Suprapubic skin (tissue), 4 donors: ENCODE results near the gene TNFAIP8L3. TPM values are rescaled to one million over a fixed set of nuclear protein-coding genes. Genes with fewer than 3 reads are reported as not detected.

Experiments
- DNase-seq, 2 donors: peaks; one replicate each; pipeline ENCODE4 v3.0.0-alpha.2; 2019; ENCODE audit warnings: low spot score in 2 of 2
- H3K27ac ChIP-seq: fragments of 200-600 bp; sonication (generic); one replicate; pipeline ENCODE4 v1.5.1; 2019
- H3K27me3 ChIP-seq: fragments of 200-600 bp; sonication (generic); one replicate; pipeline ENCODE4 v1.5.1; 2019
- H3K36me3 ChIP-seq: fragments of 200-600 bp; sonication (generic); one replicate; pipeline ENCODE4 v1.5.1; 2019
- H3K4me1 ChIP-seq: fragments of 200-600 bp; sonication (generic); one replicate; pipeline ENCODE4 v1.5.1; 2019
- H3K4me3 ChIP-seq: fragments of 200-600 bp; sonication (generic); one replicate; pipeline ENCODE4 v1.5.1; 2019; ENCODE audit warnings: mild to moderate bottlenecking
- H3K9me3 ChIP-seq: fragments of 200-600 bp; sonication (generic); one replicate; pipeline ENCODE4 v1.5.1; 2019
- EP300 ChIP-seq: sonication (generic); formaldehyde crosslinking; IDR thresholded peaks from one replicate; pipeline ENCODE4 v1.6.1; 2017; ENCODE audit warnings: antibody characterized with exemption
- POLR2A ChIP-seq, 2 donors: fragments of 450-650 bp; IDR thresholded peaks; one replicate each; pipeline ENCODE4 v1.6.1; 2017; ENCODE audit warnings: antibody characterized with exemption in 2 of 2, mild to moderate bottlenecking in 2 of 2, moderate library complexity in 2 of 2
- POLR2AphosphoS5 ChIP-seq, 3 donors: sonication (generic); formaldehyde crosslinking; IDR thresholded peaks; one replicate each; pipeline ENCODE4 v1.6.1; 2017; ENCODE audit warnings: antibody characterized with exemption in 3 of 3
- WGBS: methylation state at CpG from one replicate; pipeline ENCODE4 v1.1.5; 2018; 5-methylcytosine and 5-hydroxymethylcytosine counted together
- total RNA-seq, 4 donors: library from RNA; depleted of rRNA; stranded (reverse); fragments of >200 nt; gene quantifications; one replicate each; pipeline ENCODE4 v1.1.0, GENCODE V29; 2016
- TF ChIP-seq, protein P1 (sequence below), 2 donors: fragments of 200-600 bp in 1 of 2; fragments of 450-650 bp in 1 of 2; sonication (generic) in 1 of 2; IDR thresholded peaks; one replicate each; pipeline ENCODE4 v1.5.1; 2016 to 2019; ENCODE audit warnings: antibody characterized with exemption in 2 of 2, mild to moderate bottlenecking in 1 of 2, moderate library complexity in 1 of 2

Gene TNFAIP8L3
- total RNA-seq, 4 donors from 2014 or later = 11.1 to 30.0 (median 15.9) TPM

DNA sequence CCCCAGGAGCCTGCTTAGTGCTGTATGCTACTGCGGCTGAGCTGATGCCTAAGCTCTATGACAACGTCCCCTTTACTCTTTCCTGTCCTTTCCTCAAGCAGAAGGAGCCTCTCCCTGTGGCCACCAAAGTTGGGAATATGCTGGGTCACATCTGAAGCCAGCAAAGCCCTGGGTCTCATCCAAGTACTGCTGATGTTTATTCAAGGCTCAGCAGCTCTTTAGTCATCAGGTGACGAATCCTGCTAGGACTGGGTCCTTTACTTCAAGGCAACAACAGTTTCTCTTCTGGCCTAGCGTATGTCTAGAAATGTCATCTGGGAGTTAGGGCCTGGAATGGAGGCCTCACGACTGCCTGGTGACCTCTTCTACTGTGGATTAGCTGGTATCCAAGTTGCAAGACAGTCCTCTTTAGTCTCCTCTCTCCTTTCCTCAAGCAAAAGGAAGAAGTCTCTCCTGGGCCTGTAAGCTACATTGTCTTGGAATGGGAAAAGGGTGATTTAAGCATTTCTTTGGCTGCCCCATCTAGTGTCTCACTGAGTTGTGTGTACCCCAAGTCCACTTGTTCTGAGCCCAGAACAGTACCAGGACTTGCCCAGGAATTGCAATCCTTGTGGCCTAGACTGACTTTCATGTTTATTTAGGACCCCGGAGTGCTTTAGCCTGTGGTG is 63.9 kb downstream of the TNFAIP8L3 start:
- peaks cover 5% of the 10 kb centered on the region for H3K4me1 ChIP-seq
- TF ChIP-seq, protein P1, sequence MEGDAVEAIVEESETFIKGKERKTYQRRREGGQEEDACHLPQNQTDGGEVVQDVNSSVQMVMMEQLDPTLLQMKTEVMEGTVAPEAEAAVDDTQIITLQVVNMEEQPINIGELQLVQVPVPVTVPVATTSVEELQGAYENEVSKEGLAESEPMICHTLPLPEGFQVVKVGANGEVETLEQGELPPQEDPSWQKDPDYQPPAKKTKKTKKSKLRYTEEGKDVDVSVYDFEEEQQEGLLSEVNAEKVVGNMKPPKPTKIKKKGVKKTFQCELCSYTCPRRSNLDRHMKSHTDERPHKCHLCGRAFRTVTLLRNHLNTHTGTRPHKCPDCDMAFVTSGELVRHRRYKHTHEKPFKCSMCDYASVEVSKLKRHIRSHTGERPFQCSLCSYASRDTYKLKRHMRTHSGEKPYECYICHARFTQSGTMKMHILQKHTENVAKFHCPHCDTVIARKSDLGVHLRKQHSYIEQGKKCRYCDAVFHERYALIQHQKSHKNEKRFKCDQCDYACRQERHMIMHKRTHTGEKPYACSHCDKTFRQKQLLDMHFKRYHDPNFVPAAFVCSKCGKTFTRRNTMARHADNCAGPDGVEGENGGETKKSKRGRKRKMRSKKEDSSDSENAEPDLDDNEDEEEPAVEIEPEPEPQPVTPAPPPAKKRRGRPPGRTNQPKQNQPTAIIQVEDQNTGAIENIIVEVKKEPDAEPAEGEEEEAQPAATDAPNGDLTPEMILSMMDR (IDR thresholded peaks at IDR 0.05) = no peak
- TF ChIP-seq POLR2AphosphoS5 (IDR thresholded peaks at IDR 0.05) = no peak
- no peak for TF ChIP-seq POLR2A (IDR thresholded peaks at IDR 0.05)
- no peak for TF ChIP-seq EP300
- H3K9me3 ChIP-seq = no peaks in the 10 kb centered on the region
- WGBS = 76% methylated on average over 6 of the region's 6 CpGs
- no peak for DNase-seq
- no peak overlapping the region for H3K4me3 ChIP-seq
- H3K27ac ChIP-seq = peak overlapping the region; percentile 9
- H3K27me3 ChIP-seq = no peaks in the 10 kb centered on the region
- no peaks in the 10 kb centered on the region for H3K36me3 ChIP-seq

DNA sequence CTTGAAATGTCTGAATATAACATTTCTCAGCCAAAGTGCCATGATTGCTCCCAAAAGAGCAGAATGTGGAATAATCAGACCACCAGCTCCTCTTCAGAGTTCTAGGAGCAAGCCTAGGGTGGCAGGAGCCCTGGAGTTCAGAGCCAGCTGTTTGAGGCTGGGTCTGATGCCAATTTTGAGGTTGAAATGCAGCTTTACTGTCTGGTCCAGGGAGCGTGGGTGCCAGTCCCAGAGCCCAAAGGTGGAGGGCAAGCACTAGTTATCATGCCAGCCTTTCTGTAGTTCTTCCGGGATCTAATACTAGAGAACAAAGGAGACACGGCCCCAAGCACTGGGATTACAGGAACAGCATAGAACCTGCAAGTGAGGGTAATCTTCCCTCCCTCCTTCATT is 69.3 kb downstream of the TNFAIP8L3 start:
- no peaks in the 10 kb centered on the region for H3K9me3 ChIP-seq
- no peak for DNase-seq
- no peak overlapping the region for H3K4me3 ChIP-seq
- TF ChIP-seq, protein P1 (IDR thresholded peaks at IDR 0.05) = no peak
- TF ChIP-seq EP300 (no peak), POLR2AphosphoS5 (IDR thresholded peaks at IDR 0.05) (no peak), POLR2A (IDR thresholded peaks at IDR 0.05) (no peak)
- WGBS = 35% methylated on average over 3 of the region's 3 CpGs
- H3K27ac ChIP-seq = peak overlapping the region; percentile 87
- peaks cover 24% of the 10 kb centered on the region for H3K4me1 ChIP-seq
- H3K36me3 ChIP-seq = no peaks in the 10 kb centered on the region
- no peaks in the 10 kb centered on the region for H3K27me3 ChIP-seq

DNA sequence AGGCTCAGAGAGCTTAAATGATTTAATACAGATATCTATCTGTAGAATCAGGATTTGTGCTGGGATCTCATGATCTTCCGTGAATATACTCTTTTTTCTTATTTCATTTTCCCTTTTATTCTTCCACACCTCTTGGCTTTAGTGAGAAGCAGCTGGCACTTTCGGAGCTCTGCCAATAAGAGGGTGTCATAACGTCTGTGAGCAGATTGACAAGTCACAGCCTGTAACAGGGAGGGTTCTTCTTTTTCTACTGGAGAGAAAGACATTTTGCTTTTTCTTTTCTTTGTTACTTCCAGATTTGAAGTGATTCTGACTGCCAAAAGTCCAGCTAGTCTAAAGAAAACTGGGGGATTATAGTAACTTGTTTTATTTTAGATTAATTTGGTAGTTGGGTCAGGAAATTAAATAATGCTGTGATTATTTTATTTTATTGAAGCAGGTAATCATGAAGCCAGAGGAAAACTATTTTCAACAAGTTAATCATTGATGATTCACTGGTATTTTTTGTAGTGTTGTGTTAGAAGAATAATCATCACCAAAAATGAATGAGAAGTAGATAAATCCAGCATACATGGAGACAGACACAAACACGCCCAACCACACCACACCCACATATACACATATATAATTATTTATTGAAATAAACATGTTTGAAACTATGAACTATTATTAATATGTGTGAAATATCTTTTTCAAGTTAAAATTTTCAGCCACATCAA is 69.8 kb downstream of the TNFAIP8L3 start:
- H3K4me1 ChIP-seq = peaks cover 24% of the 10 kb centered on the region
- no peak for DNase-seq
- H3K27me3 ChIP-seq = no peaks in the 10 kb centered on the region
- H3K4me3 ChIP-seq = no peak overlapping the region
- no peaks in the 10 kb centered on the region for H3K9me3 ChIP-seq
- H3K27ac ChIP-seq = peak overlapping the region; percentile 87
- no peaks in the 10 kb centered on the region for H3K36me3 ChIP-seq
- WGBS = 36% methylated on average over 4 of the region's 4 CpGs
- TF ChIP-seq, protein P1 (IDR thresholded peaks at IDR 0.05) = no peak
- TF ChIP-seq POLR2AphosphoS5 (IDR thresholded peaks at IDR 0.05) = no peak
- TF ChIP-seq POLR2A (IDR thresholded peaks at IDR 0.05) = no peak
- no peak for TF ChIP-seq EP300

DNA sequence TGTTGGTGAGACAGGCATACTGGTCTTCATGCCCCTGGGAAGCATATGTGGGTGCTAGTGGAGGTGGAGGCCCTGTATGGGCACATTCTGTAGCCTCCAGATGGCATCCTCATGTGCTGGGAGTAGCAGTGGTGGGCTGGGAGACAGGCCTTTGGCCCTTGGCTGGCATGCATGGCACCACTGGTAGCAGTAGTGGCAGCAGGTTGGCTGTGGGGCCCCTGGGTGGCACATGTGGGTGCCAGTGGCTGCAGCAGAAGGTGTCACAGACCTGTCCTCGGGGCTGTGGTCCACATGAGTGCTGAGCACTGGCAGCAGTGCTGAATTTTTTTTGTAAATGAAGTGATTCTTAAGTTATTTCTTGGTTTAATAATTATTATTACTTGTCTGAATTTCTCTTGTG is 71.2 kb downstream of the TNFAIP8L3 start:
- WGBS = 91% methylated on average over 1 of the region's 1 CpG
- H3K36me3 ChIP-seq = no peaks in the 10 kb centered on the region
- DNase-seq = no peak
- no peaks in the 10 kb centered on the region for H3K9me3 ChIP-seq
- H3K4me1 ChIP-seq = peaks cover 24% of the 10 kb centered on the region
- TF ChIP-seq POLR2A (IDR thresholded peaks at IDR 0.05) = no peak
- no peak for TF ChIP-seq POLR2AphosphoS5 (IDR thresholded peaks at IDR 0.05)
- TF ChIP-seq EP300 = no peak
- TF ChIP-seq, protein P1 (IDR thresholded peaks at IDR 0.05) = no peak
- no peak overlapping the region for H3K4me3 ChIP-seq
- no peaks in the 10 kb centered on the region for H3K27me3 ChIP-seq
- H3K27ac ChIP-seq = no peak overlapping the region

DNA sequence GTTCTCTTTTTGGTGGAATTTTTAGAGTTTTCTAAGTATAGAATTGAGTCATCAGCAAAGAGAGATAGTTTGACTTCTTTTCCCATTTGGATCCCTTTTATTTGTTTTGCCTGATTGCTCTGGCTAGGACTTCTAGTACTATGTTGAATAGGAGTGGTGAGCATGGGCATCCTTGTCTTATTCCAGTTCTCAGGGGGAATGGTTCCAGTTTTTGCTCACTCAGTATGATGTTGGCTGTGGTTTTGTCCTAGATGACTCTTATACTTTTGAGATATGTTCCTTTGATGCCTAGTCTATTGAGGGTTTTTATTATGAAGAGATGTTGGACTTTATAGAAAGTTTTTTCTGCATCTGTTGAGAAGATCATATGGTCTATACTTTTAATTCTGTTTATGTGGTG is 72.5 kb downstream of the TNFAIP8L3 start:
- DNase-seq = no peak
- Histone ChIP-seq H3K4me1 (peaks cover 24% of the 10 kb centered on the region), H3K9me3 (no peaks in the 10 kb centered on the region), H3K27me3 (no peaks in the 10 kb centered on the region), H3K27ac (no peak overlapping the region), H3K4me3 (no peak overlapping the region), H3K36me3 (no peaks in the 10 kb centered on the region)
- TF ChIP-seq POLR2A (IDR thresholded peaks at IDR 0.05) = no peak
- TF ChIP-seq EP300 = no peak
- TF ChIP-seq, protein P1 (IDR thresholded peaks at IDR 0.05) = no peak
- no peak for TF ChIP-seq POLR2AphosphoS5 (IDR thresholded peaks at IDR 0.05)
